Muscle of arm (tissue), 12 donors: ENCODE measurements around the gene ADGRB2. TPM values are rescaled to one million over a fixed set of nuclear protein-coding genes. Genes with fewer than 3 reads are reported as not detected.

Experiments used
- DNase-seq: peaks from one replicate; pipeline ENCODE4 v3.0.0-alpha.2; 2013
- polyA plus RNA-seq, 12 donors: library from polyadenylated mRNA; unstranded; fragments of 120-200 nt; gene quantifications; one replicate each; pipeline ENCODE4 v1.2.1, GENCODE V29; 2013; ENCODE audit not compliant: insufficient read length in 12 of 12

ADGRB2 gene
- polyA plus RNA-seq, 12 donors = 9.2 to 28.6 (median 13.4) TPM; not detected in 1

- DNase-seq = peak; percentile 90
Measured at GRCh38 chr1:31703431-31704270, 60.5 kb downstream of the ADGRB2 start, which contains the start of gene COL16A1. COL16A1 (minus strand) TSS chr1:31704017; CDS start chr1:31702193, 1,824 bp downstream.

DNA sequence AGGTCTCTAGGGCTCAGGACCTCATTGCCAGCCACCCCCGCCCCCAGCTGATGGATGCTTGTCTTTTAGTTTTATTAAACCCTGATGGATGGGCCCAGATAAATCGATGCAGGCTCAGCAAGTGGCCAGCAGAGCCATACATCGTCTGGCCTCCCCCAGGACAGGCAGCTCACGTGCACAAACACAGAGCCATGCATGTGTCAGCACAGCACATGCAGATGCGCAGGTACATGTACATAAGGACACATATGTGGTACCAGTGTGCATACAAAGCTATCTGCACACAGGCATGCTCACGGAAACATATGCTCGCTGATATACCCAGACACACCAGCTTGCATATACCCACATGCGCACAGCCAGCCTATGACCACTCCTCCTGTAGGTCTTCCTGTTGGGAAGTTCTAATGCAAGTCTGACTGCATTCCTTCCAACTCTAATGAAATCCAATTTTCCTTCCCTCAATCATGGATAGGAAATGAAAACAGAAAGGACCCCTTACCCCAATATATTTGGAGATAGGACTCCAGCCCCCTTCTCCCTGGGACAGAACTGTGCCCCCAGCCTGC, 61.2 kb downstream of the ADGRB2 start:
- DNase-seq = no peak

DNA sequence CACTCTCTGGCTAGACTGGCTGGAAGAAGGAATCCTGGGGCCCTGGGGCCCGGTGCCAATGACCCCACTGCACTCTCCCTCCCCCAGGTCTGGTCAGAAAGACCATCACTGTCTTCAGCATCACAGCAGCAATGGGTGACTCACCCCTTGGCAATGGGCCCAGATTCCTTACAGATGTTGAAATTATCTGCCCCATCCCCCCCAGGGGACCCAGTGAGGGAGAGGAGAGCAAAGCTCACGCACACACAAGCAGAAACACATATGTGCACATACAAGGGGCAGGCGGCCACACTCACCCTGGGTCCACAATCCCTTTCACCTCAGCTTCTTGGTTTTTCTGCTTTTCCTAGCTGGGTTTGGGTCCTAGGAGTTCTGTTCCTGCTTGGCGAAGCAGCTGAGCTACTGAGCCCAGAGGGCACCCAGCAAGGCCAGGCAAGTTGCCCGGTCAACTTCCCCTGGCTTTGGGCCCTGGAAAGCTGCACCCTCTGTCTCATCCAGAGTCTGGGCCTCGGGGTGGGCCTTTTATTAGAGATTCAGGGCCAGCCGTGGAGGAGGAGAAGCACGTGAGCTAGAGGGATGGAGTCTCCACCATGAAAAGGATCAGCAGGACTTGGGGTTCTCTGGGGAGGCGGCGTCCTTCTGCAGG, 62.9 kb downstream of the ADGRB2 start:
- peak; percentile 92 for DNase-seq

DNA sequence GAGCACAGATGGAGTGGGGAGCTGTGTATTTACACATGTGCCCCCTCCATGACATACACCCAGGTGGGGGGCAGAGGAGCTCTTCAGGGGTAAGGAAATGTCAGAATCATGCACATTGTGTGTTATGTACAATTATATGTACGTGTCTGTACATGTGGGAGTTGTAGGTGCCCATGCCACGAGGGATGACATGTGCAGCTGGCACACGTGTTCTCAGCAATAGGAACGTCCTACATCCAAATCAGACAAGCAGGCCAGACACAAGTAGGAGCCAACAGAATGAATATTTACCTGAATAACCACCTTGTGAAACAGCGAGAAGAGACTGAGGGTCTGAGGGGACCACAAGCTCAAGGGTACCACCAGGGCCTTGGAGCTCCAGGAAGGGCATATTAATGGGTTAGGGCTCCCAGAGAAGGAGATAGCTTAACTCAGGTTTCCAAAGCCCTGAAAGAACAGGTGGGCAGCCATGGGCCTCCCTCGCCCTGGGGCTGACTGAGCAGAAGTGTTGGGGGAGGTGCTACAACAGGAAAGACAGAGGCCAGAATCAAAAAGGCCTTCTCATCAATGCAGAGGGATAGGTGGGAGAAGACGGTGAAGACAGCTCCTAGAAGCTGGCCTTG, 63.6 kb downstream of the ADGRB2 start:
- DNase-seq = no peak

DNA sequence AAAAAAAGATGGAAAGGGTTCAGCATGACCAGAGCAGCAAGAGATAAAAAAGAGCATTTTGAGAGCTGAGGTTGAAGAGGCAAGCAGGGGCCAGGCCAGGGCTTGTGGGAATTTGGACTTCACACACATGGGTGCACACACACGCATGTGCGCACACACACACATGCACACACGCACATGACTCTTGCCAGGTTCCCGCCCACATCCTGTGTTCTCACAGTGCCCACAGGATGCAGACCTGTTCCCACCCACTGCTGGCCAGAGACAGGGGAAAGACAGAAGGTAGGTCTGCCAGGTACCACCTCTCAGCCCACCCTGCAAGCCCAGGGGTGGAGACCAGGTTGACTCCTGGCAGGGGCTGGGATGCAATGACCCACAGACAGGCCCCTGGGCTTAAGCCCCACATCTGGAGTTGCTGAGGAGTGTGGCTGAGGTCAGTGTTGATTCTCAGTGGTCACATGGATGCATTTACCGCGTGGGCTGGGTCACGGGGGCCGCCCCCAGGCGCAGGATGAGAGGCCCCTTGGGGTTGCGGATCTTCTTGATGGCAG, 64.7 kb downstream of the ADGRB2 start:
- DNase-seq = no peak

- DNase-seq = no peak
Measured at GRCh38 chr1:31697369-31697984, 66.7 kb downstream of the ADGRB2 start.

GRCh38 chr1:31696242-31696641, 67.9 kb downstream of the ADGRB2 start:
- DNase-seq = no peak

- no peak for DNase-seq
Measured at GRCh38 chr1:31695327-31695726, 68.8 kb downstream of the ADGRB2 start.

DNA sequence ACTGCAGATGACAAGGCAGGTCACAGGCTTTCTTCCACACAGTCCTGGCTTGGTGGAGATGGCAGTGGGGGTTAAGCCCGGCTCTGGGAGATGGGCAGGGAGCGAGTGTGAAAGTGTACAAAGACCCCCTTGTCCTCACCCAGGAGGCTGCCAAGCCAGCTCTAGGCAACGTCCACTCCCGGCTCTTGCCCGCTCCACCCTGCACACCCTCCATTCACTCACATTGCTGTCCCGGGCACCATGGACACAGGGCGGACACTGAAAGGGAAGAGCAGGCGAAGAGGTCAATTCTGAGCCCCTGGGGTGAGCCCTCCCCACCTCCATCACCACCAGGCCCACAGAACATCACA, 69.2 kb downstream of the ADGRB2 start:
- DNase-seq = no peak

GRCh38 chr1:31694069-31694963, 69.8 kb downstream of the ADGRB2 start:
- no peak for DNase-seq

- DNase-seq = no peak
Measured at GRCh38 chr1:31693231-31693630, 70.9 kb downstream of the ADGRB2 start.

- no peak for DNase-seq
Measured at GRCh38 chr1:31691951-31692350, 72.2 kb downstream of the ADGRB2 start.

- no peak for DNase-seq
Measured at GRCh38 chr1:31691446-31691845, 72.7 kb downstream of the ADGRB2 start.

- DNase-seq = no peak
Measured at GRCh38 chr1:31690921-31691320, 73.2 kb downstream of the ADGRB2 start.

DNA sequence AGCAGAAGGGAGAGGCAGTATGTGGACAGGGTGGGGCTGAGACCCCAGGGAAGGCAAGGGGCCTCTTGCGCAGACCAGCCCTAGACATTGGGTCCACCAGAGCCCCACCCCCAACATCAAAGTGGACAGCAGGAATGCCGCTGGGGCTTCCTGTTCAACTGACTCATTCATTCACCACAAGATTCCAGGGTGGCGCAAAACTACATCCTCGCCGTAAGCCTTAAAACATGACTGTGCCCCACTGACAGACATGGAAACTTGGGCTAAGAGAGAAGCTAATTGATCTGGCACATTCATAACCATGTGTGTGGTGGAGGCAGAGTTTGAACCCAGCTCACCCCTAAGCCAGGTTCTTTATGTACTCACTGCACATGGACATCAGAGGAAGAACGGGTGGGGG, 74.3 kb downstream of the ADGRB2 start:
- no peak for DNase-seq

GRCh38 chr1:31689379-31689778, 74.8 kb downstream of the ADGRB2 start:
- no peak for DNase-seq

- DNase-seq = no peak
Measured at GRCh38 chr1:31688233-31688918, 75.8 kb downstream of the ADGRB2 start.

GRCh38 chr1:31687601-31688000, 76.5 kb downstream of the ADGRB2 start:
- DNase-seq = no peak

DNA sequence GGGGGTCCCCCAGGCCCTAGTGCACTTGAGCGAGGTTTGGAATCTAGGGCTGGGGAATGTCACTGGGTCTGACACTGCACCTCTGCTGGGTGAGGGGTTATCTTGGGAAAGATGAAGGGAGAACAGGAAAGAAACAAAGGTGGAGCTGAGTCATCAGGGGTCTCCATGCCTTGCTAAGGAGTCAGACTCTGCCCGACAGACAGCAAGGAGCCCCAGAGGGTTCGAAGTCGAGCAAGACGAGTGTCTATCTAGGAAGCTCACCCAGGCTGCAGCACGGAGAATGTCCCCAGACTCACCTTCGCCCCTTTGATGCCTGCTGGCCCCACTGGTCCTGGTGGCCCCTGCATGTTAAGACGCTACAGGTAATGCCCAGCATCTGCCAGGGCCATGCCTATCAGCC, 78.3 kb downstream of the ADGRB2 start:
- no peak for DNase-seq

DNA sequence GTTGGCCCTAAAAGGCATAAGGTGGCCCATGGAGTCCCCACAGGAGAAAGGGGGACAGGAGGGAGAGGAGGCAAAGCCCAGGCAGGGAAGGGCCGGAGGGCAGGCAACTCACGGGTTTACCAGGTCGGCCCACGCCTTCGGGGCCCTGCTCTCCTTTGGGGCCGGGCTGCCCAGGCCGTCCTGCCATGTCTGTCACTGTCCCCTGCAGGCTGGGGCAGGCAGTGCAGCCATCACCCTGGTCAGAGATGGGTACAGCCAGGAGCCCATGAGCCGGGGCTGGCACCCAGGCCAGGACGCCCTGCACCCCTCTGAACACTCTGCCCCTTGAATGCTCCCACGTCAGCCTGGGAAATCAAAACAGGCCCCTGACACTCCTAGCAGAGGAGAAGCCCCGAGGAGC, 80.1 kb downstream of the ADGRB2 start:
- no peak for DNase-seq
